Measurements from ENCODE around the gene ZRANB2.

- TF ChIP-seq CTCF (IDR thresholded peaks at IDR 0.05) (no peak), POLR2A (IDR thresholded peaks at IDR 0.05) (no peak)
These were observed 62.0 kb downstream of the ZRANB2 start for GRCh38 chr1:71018791-71019190.

All from lower leg skin (tissue), 3 donors.